ENCODE results near the gene HACD4.

DNA sequence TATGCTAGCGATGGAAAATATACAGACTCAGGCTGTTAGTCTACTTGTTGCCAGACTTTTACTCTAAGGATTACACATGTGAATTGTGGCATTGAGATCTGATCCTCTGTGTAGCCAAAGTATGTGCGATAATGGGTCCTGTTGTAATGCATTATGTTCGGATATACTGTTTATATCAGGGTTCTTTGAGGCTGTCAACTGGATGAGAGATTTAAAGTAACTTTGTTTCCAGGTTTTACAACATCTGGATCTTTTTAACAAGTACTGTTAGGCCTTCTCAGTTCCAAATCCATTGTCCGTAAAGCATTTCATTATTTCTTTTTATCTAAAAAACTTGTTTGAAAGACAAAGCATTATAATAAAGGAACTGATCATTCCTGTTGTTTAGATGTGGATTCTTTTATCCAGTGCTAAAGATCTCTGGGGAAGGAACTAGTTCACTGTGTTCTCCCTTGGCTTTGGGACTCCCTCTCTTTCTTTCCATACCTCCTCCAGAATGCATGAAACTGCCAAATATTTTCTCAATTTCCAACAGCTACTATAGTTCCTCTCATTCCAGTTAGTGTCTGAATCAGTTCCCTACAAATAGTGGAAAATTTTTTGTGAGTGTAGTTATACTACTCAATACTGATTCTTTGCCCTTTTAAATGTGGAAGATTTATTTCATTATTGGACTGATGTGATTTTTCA is 68.8 kb downstream of the HACD4 start:
- no peak for TF ChIP-seq CTCF (IDR thresholded peaks at IDR 0.05)
- no peak for TF ChIP-seq POLR2A (IDR thresholded peaks at IDR 0.05)

All from stomach (tissue), 4 donors.